ENCODE results near the gene PSENEN. TPM values are rescaled to one million over a fixed set of nuclear protein-coding genes. Genes with fewer than 3 reads are reported as not detected.

PSENEN gene
- total RNA-seq, 1 experiment from 2014 or later = 112 TPM

GRCh38 chr19:35775046-35775297, 29.5 kb downstream of the PSENEN start:
- Histone ChIP-seq H3K36me3 (ENCODE audit: insufficient read depth, low read length) (no peaks in the 10 kb centered on the region), H3K4me3 (ENCODE audit: low read length) (0 out of 2 replicates have a peak overlapping the region, but pooled peaks have one; percentile 33), H3K9me2 (replicated peaks; ENCODE audit: insufficient read depth, low read length) (no peaks in the 10 kb centered on the region), H3K4me2 (ENCODE audit: low read depth, low read length, poor library complexity, severe bottlenecking) (peak overlapping the region; percentile 44), H3K4me1 (ENCODE audit: low read length) (peaks cover 12% of the 10 kb centered on the region), H3K79me2 (ENCODE audit: low read length) (peaks cover 6% of the 10 kb centered on the region; the same call in 1 of the 2 replicates), H3K9ac (ENCODE audit: low read length) (no peak overlapping the region), H2AFZ (ENCODE audit: low read length) (no peak overlapping the region), H3K27me3 (ENCODE audit: low read length) (no peaks in the 10 kb centered on the region), H3K9me3 (ENCODE audit: low read length) (no peaks in the 10 kb centered on the region), H4K20me1 (ENCODE audit: insufficient read depth, low read depth, low read length) (0 out of 2 replicates have a peak, but pooled peaks cover 6% of the 10 kb centered on the region), H3K27ac (ENCODE audit: low read length) (no peak overlapping the region)
- DNase-seq = no peak

DNA sequence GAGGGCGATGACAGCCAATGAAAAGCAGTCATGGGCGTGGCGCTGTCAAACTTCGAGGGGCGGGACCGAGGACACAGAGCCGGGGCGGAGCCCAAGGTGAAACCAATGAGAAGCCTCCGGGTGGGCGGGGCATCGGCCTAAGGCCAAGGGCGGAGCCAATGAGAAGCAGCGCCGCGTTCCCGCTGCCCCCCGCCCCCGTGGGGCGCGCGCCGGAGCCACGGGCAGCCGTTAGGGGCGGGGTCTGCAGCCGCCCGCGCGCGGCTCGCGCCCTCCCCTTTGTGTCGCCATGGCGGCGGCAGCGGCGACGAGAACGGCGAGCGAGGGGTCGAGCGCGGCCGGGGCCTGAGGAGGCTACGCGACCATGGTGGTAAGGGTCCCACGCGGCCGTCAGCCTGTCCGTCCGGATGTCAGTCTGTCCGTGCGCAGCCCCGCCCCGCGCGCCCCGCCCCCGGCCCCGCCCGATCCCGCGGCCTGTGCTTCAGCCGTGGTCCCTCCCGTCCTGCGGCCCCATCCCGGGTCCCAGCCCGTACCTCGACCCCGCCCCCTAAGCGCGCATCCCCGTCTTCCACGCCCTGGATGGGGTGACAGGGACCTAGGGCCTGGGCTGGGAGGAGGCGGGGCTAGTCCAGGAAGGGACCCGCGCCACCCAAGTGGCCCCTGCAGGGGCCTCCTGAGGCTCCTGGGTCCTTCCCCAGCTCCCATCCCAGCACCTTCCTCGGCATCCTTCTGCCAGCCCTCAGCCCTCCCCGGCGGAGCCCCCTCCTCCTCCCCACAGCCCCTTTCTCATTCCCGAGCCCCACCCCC, 30.0 kb downstream of the PSENEN start, which contains the start of gene ARHGAP33:
Gene ARHGAP33 (plus strand): TSS at position 267 of the 804 bp plus-strand sequence. CDS start 95 bp downstream, at position 362.
- Histone ChIP-seq H4K20me1 (ENCODE audit: insufficient read depth, low read depth, low read length) (0 out of 2 replicates have a peak, but pooled peaks cover 6% of the 10 kb centered on the region), H3K4me3 (ENCODE audit: low read length) (peak within 1 kb of the TSS; percentile 90), H3K9ac (ENCODE audit: low read length) (peak within 1 kb of the TSS; percentile 89), H3K4me2 (ENCODE audit: low read depth, low read length, poor library complexity, severe bottlenecking) (peak within 1 kb of the TSS; percentile 75), H3K27ac (ENCODE audit: low read length) (0 out of 2 replicates have a peak within 1 kb of the TSS, but pooled peaks have one; percentile 22), H3K9me3 (ENCODE audit: low read length) (no peaks in the 10 kb centered on the region), H3K36me3 (ENCODE audit: insufficient read depth, low read length) (no peaks in the 10 kb centered on the region), H3K27me3 (ENCODE audit: low read length) (no peaks in the 10 kb centered on the region), H3K79me2 (ENCODE audit: low read length) (peaks cover 6% of the 10 kb centered on the region; the same call in 1 of the 2 replicates), H2AFZ (ENCODE audit: low read length) (no peak within 1 kb of the TSS; the same call in 1 of the 2 replicates), H3K4me1 (ENCODE audit: low read length) (peaks cover 12% of the 10 kb centered on the region), H3K9me2 (replicated peaks; ENCODE audit: insufficient read depth, low read length) (no peaks in the 10 kb centered on the region)
- DNase-seq = peak; percentile 100

DNA sequence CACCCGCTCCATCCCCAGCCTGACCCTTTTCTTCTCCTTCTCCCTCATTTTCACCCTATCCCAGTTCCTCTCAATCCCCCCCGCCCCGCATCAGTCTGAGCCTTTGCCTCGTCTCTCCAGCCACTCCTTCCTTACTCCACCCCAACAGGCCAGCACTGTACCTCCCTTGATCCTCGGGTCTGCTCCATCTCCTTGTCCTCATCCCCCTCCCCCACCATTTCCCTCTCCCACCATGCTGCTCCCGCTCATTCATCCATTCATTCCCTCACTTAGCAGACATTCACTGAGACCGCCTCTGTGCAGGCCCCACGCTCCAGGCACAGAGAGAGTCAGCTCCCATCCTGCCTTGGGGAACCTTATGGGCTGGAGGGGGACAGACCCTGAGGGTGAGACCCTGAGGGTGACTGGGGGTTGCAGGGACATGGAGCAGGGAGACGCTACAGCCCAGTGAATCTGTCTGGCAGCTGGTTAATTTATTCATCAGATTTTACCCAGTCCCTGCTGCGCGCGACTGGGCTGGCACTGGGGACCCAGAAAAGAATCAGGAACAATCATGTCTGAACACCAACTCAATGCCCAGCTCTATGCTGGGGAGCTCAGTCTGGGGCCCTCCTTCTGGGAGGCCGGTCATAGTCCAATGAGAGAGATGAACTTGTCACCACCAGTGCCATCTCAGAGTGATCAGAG, 30.8 kb downstream of the PSENEN start:
- H3K27ac ChIP-seq (ENCODE audit: low read length) = 0 out of 2 replicates have a peak overlapping the region, but pooled peaks have one; percentile 22
- 0 out of 2 replicates have a peak, but pooled peaks cover 6% of the 10 kb centered on the region for H4K20me1 ChIP-seq (ENCODE audit: insufficient read depth, low read depth, low read length)
- no peak for DNase-seq
- H3K4me2 ChIP-seq (ENCODE audit: low read depth, low read length, poor library complexity, severe bottlenecking) = peak overlapping the region; percentile 75
- H3K27me3 ChIP-seq (ENCODE audit: low read length) = no peaks in the 10 kb centered on the region
- no peaks in the 10 kb centered on the region for H3K36me3 ChIP-seq (ENCODE audit: insufficient read depth, low read length)
- peak overlapping the region; percentile 90 for H3K4me3 ChIP-seq (ENCODE audit: low read length)
- H3K9me3 ChIP-seq (ENCODE audit: low read length) = no peaks in the 10 kb centered on the region
- no peak overlapping the region; the same call in 1 of the 2 replicates for H2AFZ ChIP-seq (ENCODE audit: low read length)
- H3K9ac ChIP-seq (ENCODE audit: low read length) = peak overlapping the region; percentile 89
- peaks cover 12% of the 10 kb centered on the region for H3K4me1 ChIP-seq (ENCODE audit: low read length)
- no peaks in the 10 kb centered on the region for H3K9me2 ChIP-seq (replicated peaks; ENCODE audit: insufficient read depth, low read length)
- peaks cover 6% of the 10 kb centered on the region; the same call in 1 of the 2 replicates for H3K79me2 ChIP-seq (ENCODE audit: low read length)

DNA sequence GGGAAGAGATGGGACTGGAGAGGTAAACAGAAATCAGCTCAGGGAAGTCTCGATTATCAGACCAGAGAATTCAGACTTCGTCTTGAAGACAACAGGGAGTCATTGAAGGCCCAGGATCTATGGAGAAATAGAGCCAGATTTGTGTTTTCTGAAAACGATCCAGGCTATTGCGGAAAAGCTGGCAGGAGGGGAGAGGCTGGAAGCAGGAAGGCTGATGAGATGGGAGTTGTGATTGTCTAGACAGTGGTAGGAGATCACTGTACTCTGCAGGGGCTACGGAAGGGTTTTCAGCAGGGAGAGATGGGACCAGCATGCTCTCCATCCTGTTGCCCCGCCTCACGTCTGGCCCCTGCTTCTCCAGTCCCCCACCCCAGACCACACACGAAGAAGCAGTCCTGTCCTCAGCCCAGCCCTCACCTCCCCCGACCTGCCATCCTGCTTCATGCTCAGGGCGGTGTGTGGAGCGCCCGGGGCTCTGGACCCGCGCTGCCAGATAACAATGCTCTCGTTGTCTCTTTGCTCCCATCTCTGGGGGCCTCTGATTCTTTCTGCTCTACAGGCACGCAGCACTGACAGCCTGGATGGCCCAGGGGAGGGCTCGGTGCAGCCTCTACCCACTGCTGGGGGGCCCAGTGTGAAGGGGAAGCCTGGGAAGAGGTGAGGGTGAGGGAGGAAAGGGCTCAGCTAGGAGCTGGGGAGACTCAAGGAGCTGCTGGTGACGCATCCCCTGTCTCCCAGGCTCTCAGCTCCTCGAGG, 31.8 kb downstream of the PSENEN start:
- H3K4me3 ChIP-seq (ENCODE audit: low read length) = no peak overlapping the region
- H3K4me1 ChIP-seq (ENCODE audit: low read length) = peaks cover 12% of the 10 kb centered on the region
- no peaks in the 10 kb centered on the region for H3K27me3 ChIP-seq (ENCODE audit: low read length)
- peaks cover 6% of the 10 kb centered on the region; the same call in 1 of the 2 replicates for H3K79me2 ChIP-seq (ENCODE audit: low read length)
- no peak overlapping the region for H3K4me2 ChIP-seq (ENCODE audit: low read depth, low read length, poor library complexity, severe bottlenecking)
- H3K9ac ChIP-seq (ENCODE audit: low read length) = peak overlapping the region; percentile 89
- no peak for DNase-seq
- H3K27ac ChIP-seq (ENCODE audit: low read length) = no peak overlapping the region
- no peaks in the 10 kb centered on the region for H3K9me3 ChIP-seq (ENCODE audit: low read length)
- H2AFZ ChIP-seq (ENCODE audit: low read length) = no peak overlapping the region
- H3K9me2 ChIP-seq (replicated peaks; ENCODE audit: insufficient read depth, low read length) = no peaks in the 10 kb centered on the region
- no peaks in the 10 kb centered on the region for H3K36me3 ChIP-seq (ENCODE audit: insufficient read depth, low read length)
- 0 out of 2 replicates have a peak, but pooled peaks cover 6% of the 10 kb centered on the region for H4K20me1 ChIP-seq (ENCODE audit: insufficient read depth, low read depth, low read length)

GRCh38 chr19:35777961-35778360, 32.5 kb downstream of the PSENEN start:
- Histone ChIP-seq H3K9me2 (replicated peaks; ENCODE audit: insufficient read depth, low read length) (no peaks in the 10 kb centered on the region), H2AFZ (ENCODE audit: low read length) (no peak overlapping the region), H3K9ac (ENCODE audit: low read length) (no peak overlapping the region), H3K4me2 (ENCODE audit: low read depth, low read length, poor library complexity, severe bottlenecking) (no peak overlapping the region), H4K20me1 (ENCODE audit: insufficient read depth, low read depth, low read length) (0 out of 2 replicates have a peak, but pooled peaks cover 4% of the 10 kb centered on the region), H3K4me3 (ENCODE audit: low read length) (no peak overlapping the region), H3K9me3 (ENCODE audit: low read length) (no peaks in the 10 kb centered on the region), H3K27me3 (ENCODE audit: low read length) (no peaks in the 10 kb centered on the region), H3K79me2 (ENCODE audit: low read length) (peaks cover 6% of the 10 kb centered on the region; the same call in 1 of the 2 replicates), H3K4me1 (ENCODE audit: low read length) (peaks cover 12% of the 10 kb centered on the region), H3K27ac (ENCODE audit: low read length) (no peak overlapping the region), H3K36me3 (ENCODE audit: insufficient read depth, low read length) (no peaks in the 10 kb centered on the region)
- no peak for DNase-seq

- H4K20me1 ChIP-seq (ENCODE audit: insufficient read depth, low read depth, low read length) = no peaks in the 10 kb centered on the region
- DNase-seq = no peak
These were observed 33.6 kb downstream of the PSENEN start for GRCh38 chr19:35779033-35779432.

DNA sequence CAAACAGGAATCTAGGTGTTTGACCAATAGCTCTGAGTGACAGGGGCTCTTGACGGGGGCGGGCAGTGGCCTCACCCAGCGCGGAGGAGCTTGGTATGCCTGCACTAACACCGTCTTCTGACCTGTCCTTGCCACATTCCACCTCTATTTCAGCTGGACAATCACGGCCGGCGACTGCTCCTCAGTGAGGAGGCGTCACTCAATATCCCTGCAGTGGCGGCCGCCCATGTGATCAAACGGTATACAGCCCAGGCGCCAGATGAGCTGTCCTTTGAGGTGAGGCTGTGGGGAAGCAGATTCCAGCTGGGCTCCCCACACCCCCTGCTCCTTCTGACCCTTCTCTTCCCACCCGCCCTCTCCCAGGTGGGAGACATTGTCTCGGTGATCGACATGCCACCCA, 34.6 kb downstream of the PSENEN start:
- Histone ChIP-seq H3K4me1 (ENCODE audit: low read length) (peaks cover 8% of the 10 kb centered on the region), H4K20me1 (ENCODE audit: insufficient read depth, low read depth, low read length) (no peaks in the 10 kb centered on the region), H3K4me2 (ENCODE audit: low read depth, low read length, poor library complexity, severe bottlenecking) (no peak overlapping the region), H3K9ac (ENCODE audit: low read length) (no peak overlapping the region), H3K4me3 (ENCODE audit: low read length) (no peak overlapping the region), H3K9me3 (ENCODE audit: low read length) (no peaks in the 10 kb centered on the region), H3K36me3 (ENCODE audit: insufficient read depth, low read length) (no peaks in the 10 kb centered on the region), H3K79me2 (ENCODE audit: low read length) (peaks cover 6% of the 10 kb centered on the region; the same call in 1 of the 2 replicates), H2AFZ (ENCODE audit: low read length) (no peak overlapping the region), H3K9me2 (replicated peaks; ENCODE audit: insufficient read depth, low read length) (no peaks in the 10 kb centered on the region), H3K27me3 (ENCODE audit: low read length) (no peaks in the 10 kb centered on the region), H3K27ac (ENCODE audit: low read length) (no peak overlapping the region)
- no peak for DNase-seq

More at GRCh38 chr19:35779033-35779432, 33.6 kb downstream of the PSENEN start:
- Histone ChIP-seq H3K4me1 (ENCODE audit: low read length) (peaks cover 12% of the 10 kb centered on the region), H3K79me2 (ENCODE audit: low read length) (peaks cover 6% of the 10 kb centered on the region; the same call in 1 of the 2 replicates), H3K27me3 (ENCODE audit: low read length) (no peaks in the 10 kb centered on the region), H3K27ac (ENCODE audit: low read length) (no peak overlapping the region), H3K9me3 (ENCODE audit: low read length) (no peaks in the 10 kb centered on the region), H3K9ac (ENCODE audit: low read length) (no peak overlapping the region), H3K4me3 (ENCODE audit: low read length) (no peak overlapping the region), H3K36me3 (ENCODE audit: insufficient read depth, low read length) (no peaks in the 10 kb centered on the region), H2AFZ (ENCODE audit: low read length) (no peak overlapping the region), H3K9me2 (replicated peaks; ENCODE audit: insufficient read depth, low read length) (no peaks in the 10 kb centered on the region), H3K4me2 (ENCODE audit: low read depth, low read length, poor library complexity, severe bottlenecking) (no peak overlapping the region)

Data from Karpas-422 (cell line).